ENCODE data around the gene EPN2.

The EPN2 gene

GRCh38 chr17:19331134-19331533 lies 94.0 kb downstream of the EPN2 start:
- no peak for DNase-seq (ENCODE audit: low read depth in 3 of 3)

GRCh38 chr17:19331543-19332245 lies 94.5 kb downstream of the EPN2 start:
- no peak for DNase-seq (ENCODE audit: low read depth in 3 of 3)

DNA sequence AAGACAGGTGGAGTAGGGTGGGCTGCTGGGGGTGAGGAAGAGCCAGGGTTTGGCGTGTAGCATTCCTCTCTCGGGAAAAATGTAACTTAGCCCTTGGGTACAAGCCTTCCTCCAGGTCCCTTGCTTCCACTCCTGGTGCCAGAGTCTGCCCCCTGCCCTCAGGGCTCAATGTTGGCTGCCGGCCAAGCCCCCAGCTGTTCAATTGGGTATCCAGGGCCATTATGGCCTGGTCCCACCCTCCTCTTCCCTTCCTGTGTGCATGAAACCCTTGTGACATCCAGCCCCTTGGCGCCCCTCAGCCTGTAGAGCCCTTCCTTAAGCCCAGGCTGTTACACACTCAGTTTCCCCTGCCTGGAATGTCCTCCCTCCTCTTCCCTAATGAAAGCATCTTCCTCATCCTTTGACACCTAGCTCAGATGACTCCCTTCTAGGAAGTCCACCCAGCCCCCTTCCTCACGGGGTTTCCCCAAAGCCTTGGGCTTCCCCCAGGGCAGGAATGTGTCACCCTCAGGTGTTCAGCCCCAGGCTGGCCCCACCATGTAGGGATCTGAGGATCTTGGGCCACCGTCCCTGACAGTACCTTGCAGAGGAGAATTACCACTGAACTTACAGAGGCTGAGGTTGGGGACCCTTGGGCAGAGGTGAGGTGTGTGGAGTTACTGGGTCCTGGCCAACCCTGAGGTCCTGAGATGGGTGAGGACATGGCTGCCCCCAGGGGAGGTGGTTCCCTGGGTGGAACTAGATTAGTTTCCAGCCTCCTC lies 95.4 kb downstream of the EPN2 start:
- no peak for DNase-seq (ENCODE audit: low read depth in 3 of 3)

GRCh38 chr17:19333132-19333440 lies 95.9 kb downstream of the EPN2 start:
- DNase-seq (ENCODE audit: low read depth in 3 of 3): no peak

DNA sequence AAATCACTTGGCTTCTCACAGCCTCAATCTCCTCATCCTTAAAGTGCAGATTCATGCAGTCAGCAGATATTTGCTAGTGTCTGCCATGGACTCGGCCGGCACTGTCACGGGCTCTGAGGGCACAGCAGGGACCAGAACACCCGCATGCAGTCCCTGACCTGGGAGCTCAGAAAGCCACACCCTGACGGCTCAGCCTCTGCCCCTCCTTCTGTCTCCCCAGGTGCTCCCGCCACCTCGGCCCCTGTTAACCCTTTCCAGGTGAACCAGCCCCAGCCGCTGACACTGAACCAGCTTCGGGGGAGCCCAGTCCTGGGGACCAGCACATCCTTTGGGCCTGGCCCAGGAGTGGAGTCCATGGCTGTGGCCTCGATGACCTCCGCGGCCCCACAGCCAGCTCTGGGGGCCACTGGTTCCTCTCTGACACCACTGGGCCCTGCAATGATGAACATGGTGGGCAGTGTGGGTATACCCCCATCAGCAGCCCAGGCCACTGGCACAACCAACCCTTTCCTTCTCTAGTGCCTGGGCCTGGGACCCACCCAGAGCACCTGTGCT lies 96.6 kb downstream of the EPN2 start:
- DNase-seq (ENCODE audit: low read depth in 3 of 3): no peak

DNA sequence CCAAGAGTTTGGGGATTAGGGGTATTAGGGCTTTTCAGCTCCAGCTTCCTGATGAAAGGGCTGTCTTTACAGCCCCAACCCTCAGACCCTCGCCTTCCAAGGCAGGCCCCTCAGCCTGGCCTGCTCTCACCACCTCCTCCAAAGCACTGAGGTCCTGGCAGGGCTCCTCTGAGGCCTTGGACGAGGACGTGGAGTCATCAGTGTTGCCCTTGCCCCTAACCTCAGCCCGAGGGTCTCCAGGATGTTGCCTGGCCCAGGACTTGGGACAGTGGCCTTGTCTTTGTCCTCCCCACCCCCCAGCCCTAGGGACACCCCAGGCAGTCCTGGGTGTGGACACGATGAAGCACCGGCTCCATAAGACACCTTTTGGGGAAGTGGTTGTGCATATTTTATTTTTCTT lies 97.2 kb downstream of the EPN2 start:
- no peak for DNase-seq (ENCODE audit: low read depth in 3 of 3)

GRCh38 chr17:19335951-19336631 lies 98.9 kb downstream of the EPN2 start:
- DNase-seq (ENCODE audit: low read depth in 3 of 3): no peak

- no peak for DNase-seq (ENCODE audit: low read depth in 3 of 3)
These were observed 100.0 kb downstream of the EPN2 start for GRCh38 chr17:19336938-19337711.

DNA sequence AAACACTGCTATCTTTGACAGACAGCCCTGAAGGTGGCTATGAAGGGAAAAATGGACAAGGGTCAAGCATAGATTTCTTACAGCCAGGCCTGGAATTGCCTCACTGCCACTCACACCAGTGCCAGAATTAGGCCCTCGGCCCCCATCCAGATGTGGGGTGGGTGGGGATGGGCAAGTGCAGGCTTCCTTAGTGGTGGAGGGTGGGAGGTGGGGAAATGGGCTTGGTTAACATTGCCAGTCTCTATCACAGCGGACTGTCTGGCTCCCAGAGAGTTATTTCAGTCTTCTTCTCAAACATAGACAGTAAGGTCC lies 100.5 kb downstream of the EPN2 start:
- DNase-seq (ENCODE audit: low read depth in 3 of 3): no peak

DNA sequence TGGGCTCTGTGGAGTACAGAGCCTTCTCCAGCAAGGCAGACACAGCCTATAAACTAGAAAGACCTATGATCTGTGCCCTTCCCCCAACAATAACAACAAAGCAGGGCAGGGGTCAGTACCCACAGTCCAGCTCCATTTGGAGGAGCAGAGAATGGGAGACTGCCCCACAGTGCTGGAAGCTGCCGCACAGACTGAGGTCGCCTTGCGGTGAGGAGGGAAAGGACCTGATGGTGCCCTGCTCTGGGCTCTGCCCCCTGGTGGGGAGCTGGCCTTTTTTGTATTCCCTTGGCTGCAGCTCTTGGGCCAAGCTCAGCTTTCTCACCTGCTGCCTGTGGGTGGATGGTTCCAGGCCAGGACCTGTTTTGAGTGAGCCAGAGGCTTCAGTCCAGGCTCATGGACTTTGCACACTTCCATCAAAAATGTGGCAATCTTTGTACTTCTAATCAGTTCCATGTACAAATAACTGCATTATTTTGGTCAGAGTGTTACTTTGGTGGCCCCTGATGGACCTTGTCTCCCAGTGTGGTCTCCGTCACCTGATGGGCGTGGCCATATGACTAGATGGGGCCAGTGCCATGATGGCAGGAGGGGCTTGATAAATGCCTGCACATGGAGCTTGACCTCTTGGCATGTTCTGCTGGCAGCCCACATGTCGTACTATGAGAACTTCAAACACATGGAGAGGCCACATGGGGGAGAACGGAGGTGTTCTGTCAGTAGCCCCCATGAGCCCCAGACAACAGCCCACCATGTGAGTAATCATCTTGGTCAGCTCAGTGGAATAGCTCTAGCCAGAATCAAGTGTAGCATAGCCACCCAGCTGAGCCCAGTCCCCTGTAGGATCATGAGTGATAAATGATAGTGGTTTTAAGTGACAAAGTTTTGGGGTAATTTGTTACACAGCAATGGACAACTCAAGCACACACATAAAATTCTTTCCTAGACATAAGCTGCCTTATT lies 101.1 kb downstream of the EPN2 start:
- peak; percentile 16 to 43 (median 32) for DNase-seq (ENCODE audit: low read depth in 3 of 3)

GRCh38 chr17:19339341-19339815 lies 102.2 kb downstream of the EPN2 start:
- no peak for DNase-seq (ENCODE audit: low read depth in 3 of 3)

DNA sequence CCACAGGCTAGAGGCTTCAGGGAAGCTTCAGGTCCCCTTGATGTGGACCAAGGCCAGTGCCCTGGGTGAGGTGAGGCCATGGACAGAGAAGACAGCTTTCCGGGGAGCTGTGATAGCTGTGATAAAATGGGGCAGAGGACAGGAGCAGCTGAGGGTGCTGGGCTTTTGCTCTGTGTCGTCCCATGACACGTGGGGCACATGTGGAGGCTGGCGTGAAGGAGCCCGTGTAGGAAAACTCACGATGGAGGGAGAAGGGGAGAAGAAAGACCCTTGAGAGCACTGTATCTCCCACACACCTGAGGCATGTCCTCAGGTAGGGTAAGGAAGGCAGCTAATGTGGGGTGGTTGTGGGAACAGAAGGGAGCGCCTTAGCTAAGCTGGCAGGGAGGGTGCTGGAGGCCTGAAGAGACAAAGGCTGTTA lies 104.1 kb downstream of the EPN2 start:
- no peak for DNase-seq (ENCODE audit: low read depth in 3 of 3)

DNA sequence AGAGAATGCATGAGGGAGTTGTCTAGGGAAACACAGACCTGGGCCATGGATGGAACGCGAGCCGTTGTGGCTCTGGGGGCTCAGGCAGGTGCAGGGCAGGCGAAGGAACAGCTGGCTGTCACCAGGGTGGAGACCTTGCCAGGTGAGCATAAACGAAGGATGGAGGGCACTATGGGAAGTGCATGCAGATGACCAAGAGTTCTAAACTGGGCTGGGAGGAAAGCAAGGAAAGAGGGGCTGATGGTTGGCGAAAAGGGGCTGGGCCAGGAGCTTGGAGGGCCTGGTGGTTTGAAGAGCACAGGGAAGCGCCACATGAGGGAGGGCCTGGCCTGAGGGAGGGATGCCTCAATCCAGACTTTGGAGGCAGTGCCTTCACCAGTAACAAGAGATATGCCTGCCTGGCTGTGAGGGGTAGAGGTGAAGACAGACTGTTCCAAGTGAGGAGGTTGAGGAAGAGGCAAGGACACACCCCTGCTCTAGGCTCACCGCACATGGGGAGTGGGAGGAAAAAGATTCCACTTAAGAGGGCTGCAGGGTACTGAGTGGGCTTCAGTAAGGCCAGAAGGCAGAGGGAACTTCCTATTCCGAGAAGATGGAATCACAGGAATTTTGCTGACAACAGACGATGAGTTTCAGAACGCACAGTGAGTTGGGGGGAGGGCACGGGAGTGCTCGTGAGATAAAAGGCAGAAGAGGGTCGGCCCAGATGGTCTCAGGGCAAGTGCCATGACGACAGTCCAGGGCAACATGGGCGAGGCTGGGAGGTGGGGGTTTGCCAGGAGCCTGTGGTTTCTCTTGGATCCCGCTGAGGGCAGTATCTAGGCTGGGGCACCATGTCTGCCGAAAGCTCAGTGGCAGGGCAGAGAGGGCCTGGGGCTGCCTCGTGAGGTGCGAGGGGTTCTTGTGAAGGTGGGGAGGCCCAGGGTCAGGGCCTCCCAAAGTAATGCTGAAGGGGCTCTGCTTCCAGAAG lies 104.8 kb downstream of the EPN2 start:
- DNase-seq (ENCODE audit: low read depth in 3 of 3): no peak

DNA sequence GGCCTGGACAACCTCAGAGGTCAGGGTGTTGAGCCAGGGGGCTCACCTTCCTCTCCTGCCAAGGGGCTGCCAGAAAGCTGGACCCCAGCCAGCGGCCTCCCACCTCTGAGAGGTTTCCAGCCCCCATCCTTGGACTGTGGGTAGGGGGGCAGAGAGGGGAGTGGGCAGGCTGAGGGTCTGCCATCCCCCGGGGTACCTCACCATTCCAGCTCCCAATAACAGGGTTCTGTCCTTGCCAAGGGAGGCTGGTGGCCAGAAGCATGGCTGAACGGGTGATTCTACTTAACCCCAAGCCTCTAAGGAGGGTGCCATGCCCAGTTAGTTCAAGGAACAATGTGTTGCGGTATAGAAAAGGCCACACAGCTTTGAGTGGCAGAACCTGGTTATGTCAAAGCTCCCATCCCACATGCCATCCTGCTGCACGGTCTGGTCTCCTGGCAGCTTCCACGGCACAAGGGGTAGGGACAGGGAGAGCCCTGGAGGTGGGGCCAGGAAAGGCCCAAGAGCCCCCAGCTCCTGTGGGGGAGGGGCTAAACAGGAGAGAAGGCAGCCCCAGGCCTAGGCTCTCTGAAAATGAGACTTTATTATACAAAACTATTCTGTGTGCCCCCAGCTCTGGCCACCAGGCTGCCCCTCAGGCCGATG lies 105.6 kb downstream of the EPN2 start:
- DNase-seq (ENCODE audit: low read depth in 3 of 3): no peak

GRCh38 chr17:19343256-19343630 lies 106.1 kb downstream of the EPN2 start:
- DNase-seq (ENCODE audit: low read depth in 3 of 3): no peak

GRCh38 chr17:19343671-19344151 lies 106.5 kb downstream of the EPN2 start:
- DNase-seq (ENCODE audit: low read depth in 3 of 3): no peak

DNA sequence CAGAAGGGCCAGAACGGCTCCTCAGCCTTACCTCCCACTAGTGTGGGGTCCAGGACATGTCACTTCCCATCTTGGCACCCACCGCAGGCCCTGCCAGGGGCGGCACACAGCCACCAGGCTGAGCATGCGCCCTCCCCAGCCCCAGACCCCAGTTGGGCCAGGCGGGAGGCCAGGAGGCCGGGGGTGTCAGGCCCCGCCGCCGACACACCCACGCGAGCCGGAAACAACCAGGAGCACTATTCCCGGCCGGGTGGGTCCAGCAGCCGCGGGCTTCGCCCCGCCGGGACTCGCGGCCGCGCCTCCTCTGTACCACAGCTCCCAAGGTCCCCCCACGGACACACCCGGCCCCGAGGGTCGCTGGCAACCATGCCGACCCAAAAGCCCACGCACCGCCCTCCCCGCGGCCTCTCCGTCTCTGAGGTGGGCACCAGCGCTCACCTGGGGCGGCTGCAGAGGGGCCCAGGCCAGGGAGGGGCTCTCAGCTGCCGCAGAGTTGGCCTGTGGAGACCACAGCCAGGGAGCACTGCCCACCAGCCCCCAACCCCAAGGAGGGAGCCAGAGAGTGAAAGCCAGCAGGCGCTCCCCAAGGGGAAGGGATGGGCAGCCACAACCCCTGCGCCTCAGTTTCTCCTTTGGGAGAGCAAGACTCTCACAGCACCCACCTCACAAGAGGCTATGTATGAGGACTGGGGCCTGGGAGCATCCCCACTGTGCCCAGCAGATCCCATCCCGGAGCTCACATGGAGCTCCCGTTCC lies 107.3 kb downstream of the EPN2 start:
- DNase-seq (ENCODE audit: low read depth in 3 of 3): no peak

- no peak for DNase-seq (ENCODE audit: low read depth in 3 of 3)
These were observed 107.9 kb downstream of the EPN2 start for GRCh38 chr17:19345067-19345460.

Measured in stimulated activated CD4-positive, alpha-beta T cell treated with anti-CD3 and anti-CD28 coated beads, TNF-alpha, amount 100 ng/mL, for 48 hours (primary cell).